NCI-H69 (cell line): ENCODE data around the gene PNMA1.

Experiments
- DNase-seq: peaks from one replicate; lab custom pipeline; 2025; lab: John Stamatoyannopoulos, UW

Gene PNMA1

GRCh38 chr14:73750531-73750901 is 36.3 kb upstream of the PNMA1 start:
- peak; percentile 38 for DNase-seq

DNA sequence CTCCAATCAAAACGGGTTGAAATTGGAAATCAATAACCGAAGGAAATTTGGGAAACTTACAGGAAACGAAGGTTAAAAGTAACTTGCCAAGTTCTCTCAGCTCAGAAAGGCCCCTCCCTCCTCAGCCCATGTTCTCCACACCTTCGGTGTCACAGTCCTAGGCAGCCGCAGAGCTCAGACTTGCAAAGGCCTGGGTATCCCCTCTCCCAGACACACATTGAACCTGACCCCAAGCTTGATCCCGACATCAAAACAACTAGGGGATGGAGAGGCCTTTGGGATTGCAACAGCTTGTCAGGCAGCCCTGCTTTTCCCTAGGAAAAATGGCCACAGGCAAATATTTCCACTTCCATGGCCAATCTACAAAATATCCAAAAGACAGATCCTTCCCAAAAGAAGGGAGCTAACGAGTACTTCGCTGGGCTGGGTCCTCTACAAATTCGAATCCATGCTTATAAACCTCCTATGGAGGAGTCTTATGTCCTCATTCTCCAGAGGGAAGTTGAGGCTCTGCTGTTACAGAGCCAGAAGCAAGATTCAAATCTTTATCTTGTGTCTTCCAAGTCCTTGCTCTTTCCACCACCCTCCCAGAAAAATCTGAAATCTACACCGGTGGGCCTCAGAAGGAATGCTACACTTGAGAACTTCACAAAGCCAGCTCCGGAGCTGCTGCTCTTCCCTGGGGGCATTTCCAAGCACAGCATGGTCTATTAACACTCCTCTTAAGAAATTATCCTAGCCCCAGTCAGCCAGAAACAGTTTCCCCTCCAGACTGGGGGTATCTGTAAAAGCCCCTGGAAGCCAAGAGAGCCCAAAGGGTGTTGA is 35.7 kb upstream of the PNMA1 start:
- no peak for DNase-seq

GRCh38 chr14:73748858-73749357 is 34.7 kb upstream of the PNMA1 start:
- DNase-seq = no peak

GRCh38 chr14:73747379-73748211 is 33.4 kb upstream of the PNMA1 start:
- no peak for DNase-seq

GRCh38 chr14:73746520-73747378 is 32.6 kb upstream of the PNMA1 start:
- DNase-seq = peak; percentile 40

DNA sequence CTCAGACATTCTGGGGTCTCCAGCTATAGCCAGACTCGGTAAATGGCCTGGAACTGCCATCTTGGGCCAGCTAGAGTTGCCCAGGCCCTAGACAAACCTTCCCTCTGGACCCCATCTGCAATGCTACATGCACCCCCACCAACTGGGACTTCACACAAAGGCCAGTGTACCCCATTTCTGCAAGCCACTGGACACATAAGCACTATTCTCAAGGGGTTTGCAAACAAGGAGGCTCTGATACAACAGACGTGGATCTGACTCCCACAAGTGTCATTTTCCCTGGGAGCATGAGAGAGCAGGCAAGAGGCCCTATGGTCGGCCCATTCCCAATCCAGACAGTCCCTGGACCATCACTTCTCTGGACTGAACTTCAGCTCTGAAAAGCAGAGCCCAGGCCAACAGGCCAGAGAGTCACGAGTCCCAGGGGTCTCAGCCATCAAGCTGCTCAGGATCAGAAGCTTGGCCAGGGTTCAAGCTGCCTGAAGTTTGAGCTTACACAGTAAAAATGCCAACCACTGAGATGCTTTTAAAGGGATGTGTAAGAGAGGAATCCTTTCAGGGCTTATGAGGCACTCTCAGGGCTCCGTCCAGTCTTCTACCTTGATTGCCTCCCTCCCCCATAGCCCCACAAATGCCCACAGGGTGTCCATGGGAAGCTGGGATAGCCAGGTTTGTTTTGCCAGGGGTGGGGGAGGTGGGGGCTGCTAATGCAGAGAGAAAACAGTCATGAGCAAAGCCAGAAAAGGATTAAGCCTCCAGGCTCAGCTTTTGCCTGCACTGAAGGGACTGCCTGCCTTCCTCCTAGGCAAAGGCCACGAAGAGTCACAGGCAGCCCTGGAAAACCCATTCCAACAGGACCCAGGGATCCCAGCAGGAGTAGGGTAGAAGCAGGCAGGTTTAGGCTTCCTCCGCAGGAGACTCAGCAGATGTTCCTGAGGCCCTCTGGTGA is 31.7 kb upstream of the PNMA1 start:
- DNase-seq = no peak

DNA sequence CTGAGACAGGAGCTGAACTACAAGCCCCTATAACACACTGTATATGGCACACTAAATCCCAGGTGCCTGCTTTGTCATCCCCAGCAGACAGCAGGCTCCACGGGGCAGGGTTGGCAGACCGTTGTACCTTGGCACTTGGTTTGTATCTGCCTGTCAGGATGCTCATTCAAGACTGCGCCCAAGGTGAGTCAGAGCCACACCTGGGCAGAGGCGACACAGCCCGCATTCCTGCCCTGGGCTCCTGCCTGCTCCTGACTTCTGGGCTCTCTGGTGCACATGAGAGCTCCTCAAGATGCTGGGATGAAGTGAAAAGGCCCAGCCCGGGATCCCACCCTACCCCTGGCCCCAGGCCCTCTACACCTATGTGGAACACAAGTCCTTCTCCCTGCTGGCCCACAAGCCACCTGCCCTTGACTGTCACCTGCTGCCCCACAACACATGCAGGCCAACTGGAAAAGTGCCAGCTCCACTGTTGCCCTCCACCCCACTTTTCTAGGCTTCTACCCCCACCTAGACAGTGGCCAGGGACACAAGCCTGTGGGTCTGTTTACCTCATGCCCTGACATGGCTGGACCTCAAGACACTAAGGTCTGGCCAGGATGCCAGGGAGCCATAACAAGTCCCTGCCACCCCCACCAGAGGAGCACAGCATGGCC is 30.8 kb upstream of the PNMA1 start:
- DNase-seq = no peak

DNA sequence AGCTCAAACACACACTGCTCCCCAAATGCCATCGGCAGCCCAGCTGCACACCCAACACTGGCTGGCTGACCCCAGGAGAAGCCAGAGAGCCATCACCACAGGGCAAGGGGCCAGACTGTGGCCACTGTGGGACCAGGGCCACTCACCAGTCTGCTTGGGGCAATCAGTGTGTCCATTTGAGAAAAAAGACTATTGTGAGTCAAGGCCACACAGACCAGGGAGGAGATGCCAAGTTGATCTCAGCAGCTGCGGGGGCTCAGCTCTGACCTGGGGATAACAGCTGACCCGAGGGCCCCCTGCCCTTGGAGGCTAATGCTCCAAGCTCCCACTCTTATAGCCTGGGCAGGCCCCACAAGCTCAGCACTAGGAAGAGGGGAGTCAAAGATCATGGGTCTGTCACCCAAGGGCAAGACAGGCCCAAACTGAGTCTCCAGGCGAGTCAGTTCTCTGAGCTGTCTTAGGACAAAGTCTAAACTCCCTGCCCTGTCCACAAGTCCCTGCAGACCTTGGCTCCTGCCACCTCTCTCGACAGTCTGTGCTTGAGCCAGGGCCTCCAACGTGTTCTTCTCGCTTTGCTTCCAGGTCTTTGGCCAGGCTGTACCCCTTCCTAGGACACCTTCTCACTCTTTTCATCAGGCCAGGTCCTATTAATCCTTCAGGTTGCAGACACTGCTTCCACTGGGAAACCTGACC is 30.1 kb upstream of the PNMA1 start:
- no peak for DNase-seq

GRCh38 chr14:73743431-73743931 is 29.3 kb upstream of the PNMA1 start:
- DNase-seq = no peak

GRCh38 chr14:73742520-73743238 is 28.5 kb upstream of the PNMA1 start:
- no peak for DNase-seq

GRCh38 chr14:73741876-73742519 is 27.8 kb upstream of the PNMA1 start:
- DNase-seq = no peak

DNA sequence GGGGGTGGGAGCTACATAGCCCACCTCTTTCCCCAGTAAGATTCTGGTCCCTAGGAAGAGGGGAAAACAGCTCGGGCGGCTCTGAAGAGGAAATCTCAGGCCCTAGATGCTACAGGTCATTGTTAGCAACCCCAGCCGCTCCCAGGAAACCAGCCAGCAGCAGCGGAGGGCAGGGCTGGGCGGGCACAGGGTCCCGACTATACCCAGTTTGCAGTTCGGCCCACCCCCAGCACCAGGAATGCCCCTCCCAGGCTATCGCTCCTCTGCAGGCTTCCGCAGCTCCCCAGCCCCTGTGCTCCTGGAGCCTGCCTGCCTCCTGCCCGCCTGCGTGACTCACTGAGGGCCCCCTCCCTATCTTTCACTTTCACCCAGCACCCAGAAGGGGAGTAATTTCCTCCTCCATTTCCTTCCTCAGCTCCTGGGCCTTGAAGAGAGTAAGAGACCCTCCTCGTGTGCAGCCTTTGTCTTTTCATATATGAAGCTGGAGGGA is 27.2 kb upstream of the PNMA1 start:
- no peak for DNase-seq

- DNase-seq = no peak
Measured at GRCh38 chr14:73740618-73741326, 26.6 kb upstream of the PNMA1 start.

DNA sequence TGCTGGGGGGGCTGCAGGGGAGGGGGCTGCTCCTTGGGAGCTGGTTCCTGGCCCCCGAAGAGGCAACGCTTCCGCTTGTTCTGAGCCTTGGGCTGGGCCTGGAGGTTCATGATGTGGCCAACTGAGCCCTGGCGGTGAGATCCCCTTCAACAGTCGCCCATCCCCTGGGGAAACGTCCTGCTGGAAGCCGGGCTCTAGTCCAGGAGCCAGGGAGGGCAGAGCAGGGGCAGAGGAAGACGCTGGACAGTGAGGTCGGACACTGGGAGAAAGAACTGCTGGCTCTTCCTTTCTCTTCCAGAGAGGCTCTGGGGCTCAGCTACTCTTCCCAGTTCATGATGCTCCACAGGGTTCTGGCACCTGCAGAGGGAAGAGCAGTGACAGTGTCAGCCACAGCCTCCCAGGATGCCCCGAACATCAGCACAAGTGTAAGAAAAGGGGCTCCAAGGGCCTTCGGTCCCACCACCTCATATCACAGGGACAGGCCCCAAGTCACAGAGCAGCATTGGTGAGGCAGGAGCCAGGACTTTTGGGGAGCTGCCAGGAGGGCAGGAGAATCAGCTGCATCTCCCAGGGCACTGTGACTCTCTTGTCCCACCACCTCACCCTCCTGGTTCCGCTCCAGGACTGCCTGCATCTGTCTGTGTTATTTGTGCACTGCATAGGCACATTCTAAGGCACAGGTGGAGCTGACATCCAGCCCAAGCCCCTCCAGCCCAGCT is 25.9 kb upstream of the PNMA1 start:
- DNase-seq = no peak

DNA sequence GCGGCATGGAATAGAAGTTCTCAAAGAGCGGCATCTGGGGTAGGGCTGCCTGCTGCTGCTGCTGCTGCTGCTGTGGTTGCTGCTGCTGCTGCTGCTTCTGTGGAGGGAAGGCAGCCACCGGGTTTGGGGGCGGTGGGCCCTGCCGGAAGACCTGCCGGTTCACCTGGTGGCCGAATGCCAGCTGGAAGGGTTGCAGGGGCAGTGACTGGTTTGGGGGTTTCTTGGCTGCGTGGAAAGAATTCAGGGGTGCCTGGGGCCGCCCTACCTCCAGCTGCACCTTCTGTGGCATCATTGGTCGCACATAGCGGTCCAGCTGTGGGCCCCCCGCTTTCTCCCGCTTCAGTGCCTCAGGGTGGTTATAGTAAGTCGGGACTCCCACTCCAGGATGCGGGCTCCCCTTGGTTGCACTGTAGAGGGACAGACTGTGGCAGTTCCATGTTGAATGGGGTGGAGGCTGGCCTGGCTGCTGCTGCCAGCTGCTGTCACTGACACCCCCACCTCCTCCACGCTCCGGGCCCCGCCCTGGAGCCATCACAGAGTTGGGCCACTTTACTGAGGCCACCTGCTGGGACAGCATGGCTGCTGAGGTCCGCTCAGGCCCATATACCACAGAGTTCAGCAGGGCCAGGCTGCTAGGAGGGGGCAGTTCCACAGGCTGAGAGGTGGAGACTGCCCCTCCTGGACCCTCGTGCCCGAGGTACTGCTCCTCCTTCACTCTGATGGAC is 25.2 kb upstream of the PNMA1 start:
- no peak for DNase-seq

- no peak for DNase-seq
Measured at GRCh38 chr14:73738518-73739173, 24.5 kb upstream of the PNMA1 start.
